Hepatocyte (in vitro differentiated cells): Measurements from ENCODE around the gene ADORA1.

Experiments
- CTCF ChIP-seq: fragments of 200-600 bp; sonication (generic); IDR thresholded peaks from 2 replicates; pipeline ENCODE4 v1.5.1; 2016; ENCODE audit warnings: antibody characterized with exemption, mild to moderate bottlenecking; ENCODE audit not compliant: poor library complexity
- EZH2 ChIP-seq: fragments of 200-600 bp; sonication (generic); IDR thresholded peaks from 2 replicates; pipeline ENCODE4 v1.6.1; 2016; ENCODE audit warnings: antibody characterized with exemption, mild to moderate bottlenecking, borderline replicate concordance
- EZH2phosphoT487 ChIP-seq: fragments of 200-600 bp; sonication (generic); IDR thresholded peaks from one replicate; pipeline ENCODE4 v1.6.1; 2018; ENCODE audit warnings: antibody characterized with exemption, mild to moderate bottlenecking, low read depth, moderate library complexity; ENCODE audit not compliant: unreplicated experiment, severe bottlenecking

GRCh38 chr1:203188686-203189232 is 61.2 kb downstream of the ADORA1 start:
- no peak for TF ChIP-seq EZH2
- TF ChIP-seq CTCF: no peak
- TF ChIP-seq EZH2phosphoT487: no peak
